Esophagus squamous epithelium (tissue), 4 donors: ENCODE results near the gene CDH11.

ENCODE experiments used
- CTCF ChIP-seq, 6 experiments: fragments of 450-650 bp in 4 of 6; fragments of 200-600 bp in 2 of 6; sonication (generic) in 2 of 6; IDR thresholded peaks; one replicate each; pipeline ENCODE4 v1.5.1; 2016 to 2019; ENCODE audit warnings: antibody characterized with exemption in 6 of 6, mild to moderate bottlenecking in 4 of 6, moderate library complexity in 4 of 6
- POLR2A ChIP-seq, 4 donors: fragments of 450-650 bp; IDR thresholded peaks; one replicate each; pipeline ENCODE4 v1.6.1; 2017; ENCODE audit warnings: antibody characterized with exemption in 4 of 4, mild to moderate bottlenecking in 4 of 4, moderate library complexity in 3 of 4

GRCh38 chr16:64903770-64904169 lies 218.1 kb downstream of the CDH11 start:
- TF ChIP-seq CTCF (IDR thresholded peaks at IDR 0.05) (no peak), POLR2A (IDR thresholded peaks at IDR 0.05) (no peak)
